ENCODE measurements around the gene TMA7B.

DNA sequence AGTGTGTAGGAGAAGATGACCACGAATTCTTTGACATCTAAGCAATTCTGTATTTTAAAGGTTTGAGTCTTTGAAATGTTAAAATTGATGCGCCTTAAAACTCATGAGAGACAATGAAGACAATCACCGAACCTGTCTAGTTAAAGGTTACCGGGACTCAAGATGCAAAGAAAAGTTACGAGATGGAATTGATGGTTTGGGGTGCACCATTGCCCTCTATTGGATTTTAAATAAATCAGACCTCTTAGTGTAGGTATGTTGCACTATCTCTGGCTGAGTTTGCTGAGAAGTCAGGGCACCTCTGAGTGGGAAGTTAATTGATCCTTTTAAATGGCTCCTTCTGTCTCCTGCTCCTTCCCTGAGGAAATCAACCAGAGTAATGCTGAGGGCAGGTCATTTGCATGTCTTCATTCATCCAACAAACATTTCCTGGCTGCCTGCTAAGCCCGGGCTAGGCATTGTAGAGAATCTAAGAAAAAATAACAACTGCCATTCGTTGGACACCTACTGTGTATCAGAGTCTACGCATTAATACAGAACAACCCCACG lies 19.4 kb upstream of the TMA7B start:
- TF ChIP-seq, protein P1, sequence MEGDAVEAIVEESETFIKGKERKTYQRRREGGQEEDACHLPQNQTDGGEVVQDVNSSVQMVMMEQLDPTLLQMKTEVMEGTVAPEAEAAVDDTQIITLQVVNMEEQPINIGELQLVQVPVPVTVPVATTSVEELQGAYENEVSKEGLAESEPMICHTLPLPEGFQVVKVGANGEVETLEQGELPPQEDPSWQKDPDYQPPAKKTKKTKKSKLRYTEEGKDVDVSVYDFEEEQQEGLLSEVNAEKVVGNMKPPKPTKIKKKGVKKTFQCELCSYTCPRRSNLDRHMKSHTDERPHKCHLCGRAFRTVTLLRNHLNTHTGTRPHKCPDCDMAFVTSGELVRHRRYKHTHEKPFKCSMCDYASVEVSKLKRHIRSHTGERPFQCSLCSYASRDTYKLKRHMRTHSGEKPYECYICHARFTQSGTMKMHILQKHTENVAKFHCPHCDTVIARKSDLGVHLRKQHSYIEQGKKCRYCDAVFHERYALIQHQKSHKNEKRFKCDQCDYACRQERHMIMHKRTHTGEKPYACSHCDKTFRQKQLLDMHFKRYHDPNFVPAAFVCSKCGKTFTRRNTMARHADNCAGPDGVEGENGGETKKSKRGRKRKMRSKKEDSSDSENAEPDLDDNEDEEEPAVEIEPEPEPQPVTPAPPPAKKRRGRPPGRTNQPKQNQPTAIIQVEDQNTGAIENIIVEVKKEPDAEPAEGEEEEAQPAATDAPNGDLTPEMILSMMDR (IDR thresholded peaks at IDR 0.05): no peak
- no peak for TF ChIP-seq POLR2A (IDR thresholded peaks at IDR 0.05)
